A549 (cell line): ENCODE results near the gene NEURL1. TPM values are rescaled to one million over a fixed set of nuclear protein-coding genes. Genes with fewer than 3 reads are reported as not detected.

Experiments used
- ATAC-seq, 2 experiments: fragments of 200-7000 bp in 1 of 2; fragments of >200 bp in 1 of 2; cut with Nextera tagmentation in 1 of 2; cut with Tn5 transposase in 1 of 2; 3 replicates each; pipeline versions ENCODE4 v1.8.0 to v1.9.1; 2018 to 2020; ENCODE audit warnings: mild to moderate bottlenecking in 1 of 2, moderate library complexity in 1 of 2
- CTCF ChIA-PET: fragments of 300-600 bp; sonication (Branson Sonifier 250); formaldehyde crosslinking; extraction: SDS; loops from one replicate; lab custom pipeline; 2021; ENCODE audit warnings: antibody characterized with exemption, inconsistent platforms; lab: Yijun Ruan, JAX
- POLR2A ChIA-PET: fragments of 350-600 bp; formaldehyde crosslinking; extraction: SDS; loops from one replicate; lab custom pipeline; 2021; ENCODE audit warnings: antibody characterized with exemption, inconsistent platforms; lab: Yijun Ruan, JAX
- DNase-seq, 2 experiments: peaks; one replicate each; pipeline versions ENCODE4 v3.0.0 to v3.0.0-alpha.2; 2011 to 2016; ENCODE audit warnings: low read depth in 1 of 2, low spot score in 1 of 2
- FAIRE-seq: peaks from 2 replicates; lab custom pipeline; 2011; peaks lifted over from hg19 to GRCh38; lab: Jason Lieb, UNC
- H3K27ac ChIP-seq, 2 experiments: fragments of >200 bp; sonication (Bioruptor Twin); formaldehyde crosslinking; 3 replicates each; pipeline ENCODE4 v1.5.1; 2016 to 2017
- H3K4me1 ChIP-seq: fragments of >200 bp; sonication (Bioruptor Twin); formaldehyde crosslinking; 3 replicates; pipeline ENCODE4 v1.6.1; 2016
- H3K4me2 ChIP-seq: fragments of >200 bp; sonication (Bioruptor Twin); formaldehyde crosslinking; 3 replicates; pipeline ENCODE4 v1.6.1; 2016
- H3K4me3 ChIP-seq: fragments of >200 bp; sonication (Bioruptor Twin); formaldehyde crosslinking; 3 replicates; pipeline ENCODE4 v1.5.1; 2016
- H3K9me3 ChIP-seq: fragments of >200 bp; sonication (Bioruptor Twin); formaldehyde crosslinking; 3 replicates; pipeline ENCODE4 v1.6.1; 2016
- ATOH8 ChIP-seq: fragments of 250-450 bp; sonication (Bioruptor Pico); IDR thresholded peaks from 2 replicates; pipeline ENCODE4 v1.5.0; 2020; ENCODE audit warnings: low read depth, mild to moderate bottlenecking, moderate library complexity
- CBX8 ChIP-seq: fragments of 200-600 bp; sonication (generic); IDR thresholded peaks from 2 replicates; pipeline ENCODE4 v1.6.1; 2016
- CHD4 ChIP-seq: fragments of 200-600 bp; sonication (generic); IDR thresholded peaks from 2 replicates; pipeline ENCODE4 v1.6.1; 2016; ENCODE audit warnings: antibody characterized with exemption, mild to moderate bottlenecking, borderline replicate concordance
- E2F6 ChIP-seq: IDR thresholded peaks from 2 replicates; pipeline ENCODE4 v1.6.1; 2012; ENCODE audit warnings: low read depth, borderline replicate concordance
- EHMT2 ChIP-seq: fragments of 200-600 bp; sonication (generic); IDR thresholded peaks from 2 replicates; pipeline ENCODE4 v1.6.1; 2016; ENCODE audit warnings: antibody characterized with exemption, low read depth, mild to moderate bottlenecking, moderate library complexity
- ELK1 ChIP-seq: fragments of 150-350 bp; IDR thresholded peaks from 2 replicates; pipeline ENCODE4 v1.6.1; 2014; ENCODE audit warnings: low read depth, mild to moderate bottlenecking, low read length
- EP300 ChIP-seq, 2 experiments: fragments of >200 bp; sonication (Bioruptor Twin); formaldehyde crosslinking; IDR thresholded peaks; 2 replicates in 1 of 2; 3 replicates in 1 of 2; pipeline ENCODE4 v1.6.1; 2016 to 2017
- GATA3 ChIP-seq: IDR thresholded peaks from 2 replicates; pipeline ENCODE4 v1.6.1; 2012; ENCODE audit warnings: borderline replicate concordance
- HEYL ChIP-seq: fragments of 250-450 bp; sonication (Bioruptor Pico); IDR thresholded peaks from 2 replicates; pipeline ENCODE4 v1.8.0; 2021; ENCODE audit warnings: mild to moderate bottlenecking, moderate library complexity
- JUN ChIP-seq, 2 experiments: fragments of >200 bp; sonication (Bioruptor Twin); formaldehyde crosslinking; IDR thresholded peaks; 2 replicates in 1 of 2; 3 replicates in 1 of 2; pipeline ENCODE4 v1.6.1; 2016 to 2017
- MAZ ChIP-seq: fragments of 150-350 bp; IDR thresholded peaks from 2 replicates; pipeline ENCODE4 v1.6.1; 2014; ENCODE audit warnings: antibody characterized with exemption, low read depth, low read length, borderline replicate concordance
- NFE2L2 ChIP-seq: fragments of 150-350 bp; conservative IDR thresholded peaks from 2 replicates; pipeline ENCODE4 v1.6.1; 2014; ENCODE audit warnings: low read length
- NR3C1 ChIP-seq: fragments of >200 bp; sonication (Bioruptor Twin); formaldehyde crosslinking; IDR thresholded peaks from 3 replicates; pipeline ENCODE4 v1.6.1; 2017
- PHF8 ChIP-seq: fragments of 200-600 bp; sonication (generic); IDR thresholded peaks from 2 replicates; pipeline ENCODE4 v1.6.1; 2016; ENCODE audit warnings: low read depth, mild to moderate bottlenecking, antibody characterized with exemption, moderate library complexity, borderline replicate concordance
- POLR2A ChIP-seq: IDR thresholded peaks from 2 replicates; pipeline ENCODE4 v1.6.1; 2012; ENCODE audit warnings: mild to moderate bottlenecking, low read length
- RARB ChIP-seq: fragments of 250-450 bp; sonication (Bioruptor Pico); IDR thresholded peaks from 2 replicates; pipeline ENCODE4 v1.8.0; 2021; ENCODE audit warnings: mild to moderate bottlenecking, moderate library complexity
- REST ChIP-seq: fragments of 200-600 bp; sonication (generic); IDR thresholded peaks from 2 replicates; pipeline ENCODE4 v1.6.1; 2016; ENCODE audit warnings: antibody characterized with exemption, mild to moderate bottlenecking, moderate library complexity
- RNF2 ChIP-seq: fragments of 200-600 bp; sonication (generic); IDR thresholded peaks from 2 replicates; pipeline ENCODE4 v1.6.1; 2016; ENCODE audit warnings: low read depth, mild to moderate bottlenecking, antibody characterized with exemption, moderate library complexity, borderline replicate concordance
- SMC3 ChIP-seq: fragments of >200 bp; sonication (Bioruptor Twin); formaldehyde crosslinking; IDR thresholded peaks from 3 replicates; pipeline ENCODE4 v1.6.1; 2018; ENCODE audit warnings: inconsistent platforms
- SREBF2 ChIP-seq: fragments of 450-650 bp; IDR thresholded peaks from 2 replicates; pipeline ENCODE4 v1.6.1; 2014; ENCODE audit warnings: mild to moderate bottlenecking, moderate library complexity
- TFCP2L1 ChIP-seq: fragments of 250-450 bp; sonication (Bioruptor Pico); IDR thresholded peaks from 2 replicates; pipeline ENCODE4 v1.5.0; 2021; ENCODE audit warnings: mild to moderate bottlenecking
- USF2 ChIP-seq: fragments of 450-650 bp; IDR thresholded peaks from 2 replicates; pipeline ENCODE4 v1.6.1; 2014; ENCODE audit warnings: antibody characterized with exemption
- ZNF302 ChIP-seq: fragments of 250-450 bp; sonication (Bioruptor Pico); IDR thresholded peaks from 2 replicates; pipeline ENCODE4 v1.9.0; 2021; ENCODE audit warnings: inconsistent platforms, mild to moderate bottlenecking, moderate library complexity
- ZSCAN20 ChIP-seq: fragments of 250-450 bp; sonication (Bioruptor Pico); IDR thresholded peaks from 2 replicates; pipeline ENCODE4 v1.8.0; 2022; ENCODE audit warnings: mild to moderate bottlenecking, moderate library complexity
- WGBS: methylation state at CpG from one replicate; pipeline ENCODE4 v1.1.6; 2017; ENCODE audit errors: missing lambda C conversion rate; 5-methylcytosine and 5-hydroxymethylcytosine counted together
- polyA plus RNA-seq, 4 experiments: library from polyadenylated mRNA; depleted of rRNA in 3 of 4; stranded (reverse); fragments of >200 nt; fragmentation: RNase III in 1 of 4; extraction: RNeasy Plus Mini Kit Qiagen cat#74134 plus additional on column Dnase treatment in 1 of 4; gene quantifications; 2 replicates in 3 of 4; 3 replicates in 1 of 4; pipeline ENCODE4 v1.2.3, GENCODE V29; 2011 to 2017

NEURL1 gene
- polyA plus RNA-seq, 2 of the 4 experiments (the other 2 are of a cell fraction) = 0.06 to 0.37 TPM

- TF ChIP-seq CBX8 (no peak), GATA3 (no peak), ATOH8 (no peak), NR3C1 (no peak), ZNF302 (CRISPR knock-in tag) (no peak), RNF2 (no peak), MAZ (no peak), EP300 (IDR thresholded peaks at IDR 0.05) (no peak), SMC3 (no peak), ELK1 (no peak), CHD4 (no peak), POLR2A (no peak), ZSCAN20 (CRISPR knock-in tag) (no peak), HEYL (CRISPR knock-in tag) (no peak)
- ChIA-PET POLR2A (no interaction called here), CTCF (interaction anchor here (0.9 to 2.7 kb wide), 2 partner anchors 18 to 69 kb away, joined by 3 to 8 read pairs; no protein-coding TSS in a partner anchor)
- Histone ChIP-seq H3K4me3 (no peak overlapping the region), H3K27ac (no peak overlapping the region), H3K4me1 (no peaks in the 10 kb centered on the region), H3K4me2 (no peak overlapping the region), H3K9me3 (no peaks in the 10 kb centered on the region)
- 84% methylated on average over 15 of the region's 20 CpGs for WGBS
- FAIRE-seq (no peak), ATAC-seq (no peak; a peak in 1 of 6 replicates), DNase-seq (no peak)
Measured at GRCh38 chr10:103616705-103617601, 123.4 kb downstream of the NEURL1 start.

GRCh38 chr10:103617602-103618385 lies 124.3 kb downstream of the NEURL1 start:
- 81% methylated on average over 13 of the region's 13 CpGs for WGBS
- ChIA-PET POLR2A (no interaction called here), CTCF (interaction anchor here (2.0 to 2.7 kb wide), 2 partner anchors 12 to 68 kb away, joined by 6 to 8 read pairs; no protein-coding TSS in a partner anchor)
- Histone ChIP-seq H3K4me1 (no peaks in the 10 kb centered on the region), H3K9me3 (no peaks in the 10 kb centered on the region), H3K27ac (no peak overlapping the region), H3K4me3 (no peak overlapping the region), H3K4me2 (no peak overlapping the region)
- ATAC-seq = no peak
- DNase-seq = no peak
- FAIRE-seq = no peak
- TF ChIP-seq PHF8 (no peak), REST (no peak), SREBF2 (no peak), ELK1 (no peak), JUN (IDR thresholded peaks at IDR 0.05) (no peak), SMC3 (no peak), TFCP2L1 (no peak), NR3C1 (no peak), E2F6 (no peak), EHMT2 (no peak), USF2 (no peak), RARB (CRISPR knock-in tag) (no peak), NFE2L2 (no peak)
